GM12892 (cell line): ENCODE results near the gene PDAP1.

Experiments used
- POLR2A ChIP-seq: IDR thresholded peaks from 2 replicates; pipeline ENCODE4 v1.6.1; 2011; ENCODE audit warnings: low read depth, low read length, control low read depth
- POLR2AphosphoS5 ChIP-seq: IDR thresholded peaks from 2 replicates; pipeline ENCODE4 v1.6.1; 2011; ENCODE audit warnings: low read depth, low read length, control low read depth
- TAF1 ChIP-seq: IDR thresholded peaks from 2 replicates; pipeline ENCODE4 v1.6.1; 2011; ENCODE audit warnings: low read depth, mild to moderate bottlenecking, control low read depth, low read length, borderline replicate concordance

DNA sequence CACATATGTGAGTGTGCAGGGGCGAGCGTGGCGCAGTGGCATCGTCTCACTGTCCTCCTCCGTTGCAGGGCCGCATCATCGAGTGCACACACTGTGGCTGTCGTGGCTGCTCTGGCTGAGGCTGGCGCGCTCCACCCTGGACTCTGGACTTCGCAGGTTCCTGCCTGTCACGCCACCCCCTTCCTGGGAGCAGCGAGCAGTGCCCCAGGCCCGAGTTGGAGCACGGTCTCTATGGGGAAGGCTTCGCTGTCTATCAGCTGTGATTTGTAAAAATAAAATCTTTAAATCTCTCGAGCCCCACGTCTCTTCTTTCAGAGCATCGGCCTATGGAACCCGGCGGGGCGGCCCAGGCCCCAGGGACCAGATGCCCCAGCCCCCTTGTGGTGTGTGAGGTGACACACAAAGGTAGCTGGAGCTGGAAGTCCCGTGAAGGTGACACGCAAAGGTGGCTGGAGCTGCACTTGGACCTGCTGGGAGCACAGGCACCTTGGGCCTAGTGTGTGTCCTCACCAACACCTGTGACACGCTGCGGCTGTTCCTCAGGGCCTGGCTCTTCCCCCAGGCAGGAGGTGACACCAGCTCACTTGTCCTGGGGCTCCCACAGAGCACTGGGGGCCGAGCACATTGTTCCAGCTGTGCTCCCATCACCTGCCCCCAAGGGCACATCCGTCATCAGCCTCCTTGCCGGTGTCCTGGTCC is 11.1 kb upstream of the PDAP1 start:
- TF ChIP-seq POLR2A (peak; percentile 34; the same call in 1 of the 2 replicates), POLR2AphosphoS5 (peak; percentile 50; the same call in 1 of the 2 replicates), TAF1 (no peak)
